ENCODE results near the gene ARMC9.

DNA sequence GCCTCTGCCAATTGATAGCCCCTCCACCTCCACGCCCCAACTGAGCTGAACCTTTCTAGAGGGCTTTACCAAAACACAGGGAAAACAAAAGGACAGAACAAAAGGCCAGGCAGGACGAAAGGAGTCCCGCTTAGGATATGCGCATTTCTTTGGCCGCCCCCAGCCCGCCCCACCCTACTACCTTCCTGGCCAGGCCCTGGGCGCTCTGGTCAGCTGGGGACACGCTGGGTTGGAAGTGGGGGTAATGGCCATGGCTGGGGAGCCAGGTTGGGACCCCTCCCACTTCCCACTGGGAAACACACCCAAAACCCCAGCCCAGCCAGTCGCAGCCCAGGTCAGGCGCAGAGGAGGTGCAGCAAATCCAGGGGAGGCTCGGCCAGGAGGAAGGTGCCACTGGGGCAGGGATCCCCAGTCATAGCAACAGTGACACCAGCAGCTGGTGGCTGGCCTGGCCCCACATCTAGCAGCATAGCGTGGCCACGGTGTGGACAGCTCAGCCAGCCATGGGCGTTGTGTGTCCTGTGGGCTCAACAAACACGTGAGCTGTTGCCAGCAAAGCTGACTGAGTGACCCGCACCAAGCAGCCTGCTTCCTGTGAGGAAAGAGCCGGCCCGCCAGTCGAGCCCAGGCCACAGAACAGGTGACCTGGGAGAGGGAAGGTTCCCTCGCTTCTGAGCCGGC, 172.5 kb downstream of the ARMC9 start:
- TF ChIP-seq, protein P1, sequence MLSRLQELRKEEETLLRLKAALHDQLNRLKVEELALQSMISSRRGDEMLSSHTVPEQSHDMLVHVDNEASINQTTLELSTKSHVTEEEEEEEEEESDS (CRISPR knock-in tag; IDR thresholded peaks at IDR 0.05; ENCODE audit: borderline replicate concordance), result no peak
- TF ChIP-seq, protein P2, sequence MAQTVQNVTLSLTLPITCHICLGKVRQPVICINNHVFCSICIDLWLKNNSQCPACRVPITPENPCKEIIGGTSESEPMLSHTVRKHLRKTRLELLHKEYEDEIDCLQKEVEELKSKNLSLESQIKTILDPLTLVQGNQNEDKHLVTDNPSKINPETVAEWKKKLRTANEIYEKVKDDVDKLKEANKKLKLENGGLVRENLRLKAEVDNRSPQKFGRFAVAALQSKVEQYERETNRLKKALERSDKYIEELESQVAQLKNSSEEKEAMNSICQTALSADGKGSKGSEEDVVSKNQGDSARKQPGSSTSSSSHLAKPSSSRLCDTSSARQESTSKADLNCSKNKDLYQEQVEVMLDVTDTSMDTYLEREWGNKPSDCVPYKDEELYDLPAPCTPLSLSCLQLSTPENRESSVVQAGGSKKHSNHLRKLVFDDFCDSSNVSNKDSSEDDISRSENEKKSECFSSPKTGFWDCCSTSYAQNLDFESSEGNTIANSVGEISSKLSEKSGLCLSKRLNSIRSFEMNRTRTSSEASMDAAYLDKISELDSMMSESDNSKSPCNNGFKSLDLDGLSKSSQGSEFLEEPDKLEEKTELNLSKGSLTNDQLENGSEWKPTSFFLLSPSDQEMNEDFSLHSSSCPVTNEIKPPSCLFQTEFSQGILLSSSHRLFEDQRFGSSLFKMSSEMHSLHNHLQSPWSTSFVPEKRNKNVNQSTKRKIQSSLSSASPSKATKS (CRISPR knock-in tag; IDR thresholded peaks at IDR 0.05), result no peak
- TF ChIP-seq TP53 (CRISPR knock-in tag; conservative IDR thresholded peaks at IDR 0.05) (no peak), ZNF138 (CRISPR knock-in tag; IDR thresholded peaks at IDR 0.05; ENCODE audit: low read depth) (no peak), CBFB (CRISPR knock-in tag; IDR thresholded peaks at IDR 0.05) (no peak), NFIC (IDR thresholded peaks at IDR 0.05; ENCODE audit: low read length) (no peak), POLR2A (IDR thresholded peaks at IDR 0.05; ENCODE audit: insufficient read depth in 1 of 2, low read depth in 2 of 2, low read length in 2 of 2) (no peak), BORCS8-MEF2B (CRISPR knock-in tag; IDR thresholded peaks at IDR 0.05) (no peak), ZNF235 (CRISPR knock-in tag; IDR thresholded peaks at IDR 0.05; ENCODE audit: borderline replicate concordance) (no peak)
- TF ChIP-seq, protein P3, sequence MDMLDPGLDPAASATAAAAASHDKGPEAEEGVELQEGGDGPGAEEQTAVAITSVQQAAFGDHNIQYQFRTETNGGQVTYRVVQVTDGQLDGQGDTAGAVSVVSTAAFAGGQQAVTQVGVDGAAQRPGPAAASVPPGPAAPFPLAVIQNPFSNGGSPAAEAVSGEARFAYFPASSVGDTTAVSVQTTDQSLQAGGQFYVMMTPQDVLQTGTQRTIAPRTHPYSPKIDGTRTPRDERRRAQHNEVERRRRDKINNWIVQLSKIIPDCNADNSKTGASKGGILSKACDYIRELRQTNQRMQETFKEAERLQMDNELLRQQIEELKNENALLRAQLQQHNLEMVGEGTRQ (IDR thresholded peaks at IDR 0.05; ENCODE audit: low read depth, low read length), result no peak
- TF ChIP-seq, protein P3 (CRISPR knock-in tag; IDR thresholded peaks at IDR 0.05; ENCODE audit: borderline replicate concordance), result no peak
- TF ChIP-seq, protein P4, sequence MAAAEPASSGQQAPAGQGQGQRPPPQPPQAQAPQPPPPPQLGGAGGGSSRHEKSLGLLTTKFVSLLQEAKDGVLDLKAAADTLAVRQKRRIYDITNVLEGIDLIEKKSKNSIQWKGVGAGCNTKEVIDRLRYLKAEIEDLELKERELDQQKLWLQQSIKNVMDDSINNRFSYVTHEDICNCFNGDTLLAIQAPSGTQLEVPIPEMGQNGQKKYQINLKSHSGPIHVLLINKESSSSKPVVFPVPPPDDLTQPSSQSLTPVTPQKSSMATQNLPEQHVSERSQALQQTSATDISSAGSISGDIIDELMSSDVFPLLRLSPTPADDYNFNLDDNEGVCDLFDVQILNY (CRISPR knock-in tag; conservative IDR thresholded peaks at IDR 0.05), result no peak
- TF ChIP-seq, protein P5, sequence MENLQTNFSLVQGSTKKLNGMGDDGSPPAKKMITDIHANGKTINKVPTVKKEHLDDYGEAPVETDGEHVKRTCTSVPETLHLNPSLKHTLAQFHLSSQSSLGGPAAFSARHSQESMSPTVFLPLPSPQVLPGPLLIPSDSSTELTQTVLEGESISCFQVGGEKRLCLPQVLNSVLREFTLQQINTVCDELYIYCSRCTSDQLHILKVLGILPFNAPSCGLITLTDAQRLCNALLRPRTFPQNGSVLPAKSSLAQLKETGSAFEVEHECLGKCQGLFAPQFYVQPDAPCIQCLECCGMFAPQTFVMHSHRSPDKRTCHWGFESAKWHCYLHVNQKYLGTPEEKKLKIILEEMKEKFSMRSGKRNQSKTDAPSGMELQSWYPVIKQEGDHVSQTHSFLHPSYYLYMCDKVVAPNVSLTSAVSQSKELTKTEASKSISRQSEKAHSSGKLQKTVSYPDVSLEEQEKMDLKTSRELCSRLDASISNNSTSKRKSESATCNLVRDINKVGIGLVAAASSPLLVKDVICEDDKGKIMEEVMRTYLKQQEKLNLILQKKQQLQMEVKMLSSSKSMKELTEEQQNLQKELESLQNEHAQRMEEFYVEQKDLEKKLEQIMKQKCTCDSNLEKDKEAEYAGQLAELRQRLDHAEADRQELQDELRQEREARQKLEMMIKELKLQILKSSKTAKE (CRISPR knock-in tag; IDR thresholded peaks at IDR 0.05; ENCODE audit: borderline replicate concordance), result no peak
- TF ChIP-seq, protein P6, sequence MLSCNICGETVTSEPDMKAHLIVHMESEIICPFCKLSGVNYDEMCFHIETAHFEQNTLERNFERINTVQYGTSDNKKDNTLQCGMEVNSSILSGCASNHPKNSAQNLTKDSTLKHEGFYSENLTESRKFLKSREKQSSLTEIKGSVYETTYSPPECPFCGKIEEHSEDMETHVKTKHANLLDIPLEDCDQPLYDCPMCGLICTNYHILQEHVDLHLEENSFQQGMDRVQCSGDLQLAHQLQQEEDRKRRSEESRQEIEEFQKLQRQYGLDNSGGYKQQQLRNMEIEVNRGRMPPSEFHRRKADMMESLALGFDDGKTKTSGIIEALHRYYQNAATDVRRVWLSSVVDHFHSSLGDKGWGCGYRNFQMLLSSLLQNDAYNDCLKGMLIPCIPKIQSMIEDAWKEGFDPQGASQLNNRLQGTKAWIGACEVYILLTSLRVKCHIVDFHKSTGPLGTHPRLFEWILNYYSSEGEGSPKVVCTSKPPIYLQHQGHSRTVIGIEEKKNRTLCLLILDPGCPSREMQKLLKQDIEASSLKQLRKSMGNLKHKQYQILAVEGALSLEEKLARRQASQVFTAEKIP (CRISPR knock-in tag; IDR thresholded peaks at IDR 0.05; ENCODE audit: borderline replicate concordance), result no peak
- TF ChIP-seq, protein P7, sequence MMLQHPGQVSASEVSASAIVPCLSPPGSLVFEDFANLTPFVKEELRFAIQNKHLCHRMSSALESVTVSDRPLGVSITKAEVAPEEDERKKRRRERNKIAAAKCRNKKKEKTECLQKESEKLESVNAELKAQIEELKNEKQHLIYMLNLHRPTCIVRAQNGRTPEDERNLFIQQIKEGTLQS (CRISPR knock-in tag; IDR thresholded peaks at IDR 0.05), result no peak

All from HepG2 (cell line).